C4-2B (cell line): ENCODE data around the gene TSEN54.
A peak's percentile ranks its signal among the peaks of the same experiment; 100 is the strongest.
"Not testable (repeated sequence)": the region's sequence is repeated elsewhere in the genome, so short reads cannot be mapped to it uniquely, and the experiment has no call there.

Source experiments
- H3K27ac ChIP-seq: fragments of 450-650 bp; 2 replicates; pipeline ENCODE4 v1.5.1; 2017
- ZFX ChIP-seq: fragments of 450-650 bp; IDR thresholded peaks from 2 replicates; pipeline ENCODE4 v1.6.1; 2017
- TF ChIP-seq, protein P1 (sequence below): fragments of 450-650 bp; conservative IDR thresholded peaks from 2 replicates; pipeline ENCODE4 v1.5.1; 2017; ENCODE audit warnings: mild to moderate bottlenecking

TSEN54 gene

DNA sequence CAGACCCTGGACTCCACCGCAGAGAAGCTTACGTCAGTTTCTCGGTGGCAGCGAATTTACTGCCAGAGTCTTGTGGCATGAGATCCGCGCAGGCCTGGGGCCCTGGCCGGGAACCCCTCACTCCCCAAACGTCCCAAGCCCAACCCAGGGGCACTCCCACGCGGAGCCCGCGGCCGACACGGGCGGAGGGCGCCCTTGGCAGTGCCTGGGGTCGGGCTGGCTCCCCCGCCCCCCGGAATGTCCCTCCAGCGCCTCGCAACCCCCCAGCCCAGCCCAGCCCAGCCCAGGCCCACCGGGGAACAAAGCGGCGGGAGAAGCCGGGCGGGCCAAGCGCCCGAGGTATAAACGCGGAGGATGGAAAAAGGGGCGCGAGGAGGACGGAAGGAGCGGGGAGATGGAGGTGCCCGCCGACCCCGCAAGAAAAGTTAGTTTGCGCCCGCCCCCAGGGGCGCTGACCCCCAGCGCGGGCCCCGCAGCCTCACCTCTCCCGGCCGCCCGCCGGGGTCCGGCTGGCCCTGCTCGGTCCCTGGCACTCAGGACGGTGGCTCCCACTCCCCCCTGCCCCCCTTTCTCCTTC lies 1.3 kb upstream of the TSEN54 start:
- TF ChIP-seq ZFX = peak; percentile 62; the same call in 1 of the 2 replicates
- TF ChIP-seq, protein P1, sequence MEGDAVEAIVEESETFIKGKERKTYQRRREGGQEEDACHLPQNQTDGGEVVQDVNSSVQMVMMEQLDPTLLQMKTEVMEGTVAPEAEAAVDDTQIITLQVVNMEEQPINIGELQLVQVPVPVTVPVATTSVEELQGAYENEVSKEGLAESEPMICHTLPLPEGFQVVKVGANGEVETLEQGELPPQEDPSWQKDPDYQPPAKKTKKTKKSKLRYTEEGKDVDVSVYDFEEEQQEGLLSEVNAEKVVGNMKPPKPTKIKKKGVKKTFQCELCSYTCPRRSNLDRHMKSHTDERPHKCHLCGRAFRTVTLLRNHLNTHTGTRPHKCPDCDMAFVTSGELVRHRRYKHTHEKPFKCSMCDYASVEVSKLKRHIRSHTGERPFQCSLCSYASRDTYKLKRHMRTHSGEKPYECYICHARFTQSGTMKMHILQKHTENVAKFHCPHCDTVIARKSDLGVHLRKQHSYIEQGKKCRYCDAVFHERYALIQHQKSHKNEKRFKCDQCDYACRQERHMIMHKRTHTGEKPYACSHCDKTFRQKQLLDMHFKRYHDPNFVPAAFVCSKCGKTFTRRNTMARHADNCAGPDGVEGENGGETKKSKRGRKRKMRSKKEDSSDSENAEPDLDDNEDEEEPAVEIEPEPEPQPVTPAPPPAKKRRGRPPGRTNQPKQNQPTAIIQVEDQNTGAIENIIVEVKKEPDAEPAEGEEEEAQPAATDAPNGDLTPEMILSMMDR = no peak
- H3K27ac ChIP-seq = peak overlapping the region; percentile 89

DNA sequence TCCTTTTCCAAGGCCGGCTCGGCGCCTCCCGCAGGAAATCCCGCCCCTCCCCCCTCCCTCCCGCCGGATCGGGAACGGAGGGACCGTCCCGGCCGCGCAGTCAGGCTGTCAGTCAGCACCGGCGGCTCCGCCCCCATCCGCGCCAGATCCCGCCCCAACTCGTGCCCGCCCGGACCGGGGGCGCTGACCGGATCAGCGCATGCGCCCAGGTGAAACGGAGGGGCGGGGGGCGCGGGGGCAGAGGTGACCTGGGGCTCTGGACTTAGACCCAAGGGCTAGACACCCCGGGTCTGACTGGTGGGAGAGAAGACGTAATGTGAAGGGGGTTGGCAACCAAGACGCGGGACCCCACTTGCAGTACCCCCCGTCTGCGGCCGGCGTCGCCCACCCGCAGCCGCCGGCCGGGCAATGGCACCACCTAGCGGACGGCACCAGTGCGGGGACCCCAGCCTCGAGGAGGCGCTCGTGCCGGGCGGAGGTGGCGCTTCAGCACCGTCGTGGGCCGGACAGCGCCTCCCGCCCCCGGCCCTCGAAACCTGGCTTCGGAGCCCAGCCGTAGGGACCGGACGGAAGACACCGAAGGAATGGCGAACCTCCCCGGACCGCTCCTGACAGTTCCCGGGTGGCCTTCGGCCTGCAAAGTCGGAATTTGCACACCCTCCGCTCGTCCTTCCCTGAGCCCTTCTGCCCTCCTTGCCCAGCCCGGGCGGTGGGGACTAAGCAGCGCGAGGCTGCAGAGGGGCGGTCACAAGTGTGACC lies 653 bp upstream of the TSEN54 start, which contains the start of gene CASKIN2:
CASKIN2 (minus strand) TSS at position 42 of the 759 bp plus-strand sequence. CDS start 1,733 bp downstream, outside the sequence.
- H3K27ac ChIP-seq = peak within 1 kb of the TSS; percentile 89
- TF ChIP-seq ZFX = no peak
- TF ChIP-seq, protein P1 = peak; percentile 100

DNA sequence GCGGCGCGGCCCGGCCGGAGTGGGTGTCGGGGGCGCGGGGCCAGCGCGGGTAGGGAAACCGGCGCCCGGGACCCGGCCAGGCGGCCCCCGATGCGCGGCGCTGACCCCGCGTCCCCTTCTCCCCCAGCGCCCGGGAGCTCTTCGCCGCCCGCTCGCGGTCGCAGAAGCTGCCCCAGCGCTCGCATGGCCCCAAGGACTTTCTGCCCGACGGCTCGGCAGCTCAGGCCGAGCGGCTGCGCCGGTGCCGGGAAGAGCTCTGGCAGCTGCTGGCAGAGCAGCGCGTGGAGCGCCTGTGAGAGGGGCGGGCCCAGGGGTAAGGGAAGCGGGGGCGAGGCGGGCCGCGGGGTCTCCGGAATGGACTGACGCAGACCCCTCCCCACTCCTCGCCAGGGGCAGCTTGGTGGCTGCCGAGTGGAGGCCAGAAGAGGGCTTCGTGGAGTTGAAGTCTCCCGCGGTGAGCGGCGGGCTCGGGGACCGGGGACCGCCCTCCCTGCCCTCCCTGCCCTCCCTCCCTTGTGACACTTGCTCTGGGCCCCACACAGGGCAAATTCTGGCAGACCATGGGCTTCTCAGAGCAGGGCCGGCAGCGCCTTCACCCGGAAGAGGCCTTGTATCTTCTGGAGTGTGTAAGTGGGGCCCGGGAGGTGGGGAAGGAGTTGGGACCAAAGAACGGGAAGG lies 430 bp downstream of the TSEN54 start:
- peak overlapping the region; percentile 89 for H3K27ac ChIP-seq

DNA sequence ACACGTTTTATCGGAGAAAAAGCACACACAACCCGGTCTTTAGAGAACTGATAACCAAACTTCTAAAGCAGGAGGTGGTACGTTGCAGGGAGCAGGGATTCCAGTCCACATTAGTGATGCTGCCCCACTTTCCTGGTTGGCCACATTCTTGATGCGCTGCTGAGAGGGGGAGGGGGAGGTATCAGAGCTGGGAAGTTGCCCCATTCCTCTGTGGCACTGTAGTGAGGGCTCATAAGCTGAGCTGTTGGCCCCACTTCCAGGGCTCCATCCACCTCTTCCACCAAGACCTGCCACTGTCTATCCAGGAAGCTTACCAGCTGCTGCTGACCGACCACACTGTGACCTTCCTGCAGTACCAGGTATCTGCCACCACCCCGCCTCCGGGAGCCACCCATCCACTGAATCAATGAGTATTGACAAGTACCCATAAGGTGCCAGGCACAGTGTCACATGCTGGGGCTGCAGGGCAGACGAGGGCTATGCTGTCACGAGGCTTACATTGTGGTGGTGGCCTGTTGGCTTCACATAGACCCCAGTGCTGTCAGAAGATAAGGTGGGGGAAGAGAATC lies 1.1 kb downstream of the TSEN54 start:
- peak overlapping the region; percentile 89 for H3K27ac ChIP-seq
- TF ChIP-seq, protein P1 = peak; percentile 34; the same call in 1 of the 2 replicates
- TF ChIP-seq ZFX = no peak

More for the DNA sequence above, 430 bp downstream of the TSEN54 start:
- TF ChIP-seq, protein P1 = no peak
- TF ChIP-seq ZFX = peak; percentile 46

DNA sequence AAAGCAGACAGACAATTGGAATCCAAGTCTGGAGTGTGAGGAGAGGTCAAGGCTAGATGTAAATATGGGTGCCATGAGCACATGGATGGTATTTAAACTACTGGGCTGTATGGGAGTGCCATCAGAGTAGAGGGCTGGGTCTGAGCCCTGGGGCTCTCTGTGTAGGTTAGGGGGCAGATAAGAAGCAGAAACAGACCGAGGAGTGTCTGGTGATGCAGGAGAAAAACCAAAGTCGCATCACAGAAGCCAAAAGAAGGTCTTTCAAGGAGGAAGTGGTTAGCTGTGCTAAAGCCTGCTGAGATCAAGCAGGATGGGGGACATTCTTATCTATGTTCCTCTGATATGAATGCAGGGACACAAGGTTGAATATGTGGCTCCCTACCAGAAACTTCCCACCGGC lies 1.9 kb downstream of the TSEN54 start:
- TF ChIP-seq ZFX = no peak
- TF ChIP-seq, protein P1 = no peak
- no peak overlapping the region for H3K27ac ChIP-seq

DNA sequence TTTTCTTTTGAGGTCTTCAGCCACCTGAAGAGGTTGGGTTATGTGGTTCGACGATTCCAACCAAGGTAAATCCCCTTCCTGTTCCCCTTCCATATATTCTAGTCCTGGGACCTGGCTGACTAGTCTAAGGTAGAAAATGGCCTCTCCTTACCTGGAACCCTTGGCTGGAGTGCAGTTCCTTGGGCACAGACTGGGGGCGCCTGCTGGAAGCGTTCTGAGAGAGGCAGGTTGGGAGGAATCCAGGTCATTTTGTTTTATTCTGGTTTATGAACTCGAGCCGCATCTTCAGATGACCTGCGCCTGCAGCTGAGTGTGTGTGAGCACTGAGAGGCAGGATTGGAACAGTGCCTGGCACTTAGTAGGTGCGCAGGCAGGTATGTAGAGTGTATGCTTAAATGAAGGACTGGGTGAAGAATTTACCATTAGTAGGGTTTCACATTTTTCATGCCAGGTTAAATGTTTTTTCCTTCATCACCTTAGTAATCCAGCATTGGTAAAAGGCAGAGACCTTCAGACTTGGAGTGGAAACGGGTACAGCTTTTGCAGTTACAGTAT lies 2.7 kb downstream of the TSEN54 start:
- TF ChIP-seq, protein P1 = no peak; the same call in 1 of the 2 replicates
- no peak for TF ChIP-seq ZFX
- H3K27ac ChIP-seq = no peak overlapping the region

DNA sequence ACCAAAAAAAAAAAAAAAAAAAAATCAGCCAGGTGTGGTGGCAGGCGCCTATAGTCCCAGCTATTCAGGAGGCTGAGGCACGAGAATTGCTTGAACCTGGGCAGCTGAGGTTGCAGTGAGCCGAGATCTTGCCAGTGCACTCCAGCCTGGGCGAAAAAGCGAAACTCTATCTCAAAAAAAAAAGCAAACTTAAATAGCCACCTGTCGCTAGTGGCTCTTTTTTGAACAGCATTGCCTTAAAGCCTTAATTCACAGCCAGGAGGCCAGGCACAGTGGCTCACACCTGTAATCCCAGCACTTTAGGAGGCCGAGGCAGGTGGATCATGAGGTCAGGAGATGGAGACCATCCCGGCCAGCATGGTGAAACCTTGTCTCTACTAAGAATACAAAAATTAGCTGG lies 4.1 kb downstream of the TSEN54 start:
- not testable (repeated sequence) for H3K27ac ChIP-seq
